Choroid plexus epithelial cell (primary cell): ENCODE results near the gene CCSER1.

Experiments used
- DNase-seq: peaks from one replicate; pipeline ENCODE4 v3.0.0-alpha.2; 2010; ENCODE audit warnings: low read depth
- H3K4me3 ChIP-seq: 2 replicates; pipeline ENCODE4 v1.5.1; 2011; ENCODE audit warnings: low read depth, mild to moderate bottlenecking, control low read depth, low read length, moderate library complexity
- TF ChIP-seq, protein P1 (sequence below): conservative IDR thresholded peaks from 2 replicates; pipeline ENCODE4 v1.5.1; 2011; ENCODE audit warnings: low read depth, mild to moderate bottlenecking, control low read depth, inconsistent platforms, low read length, moderate library complexity

The CCSER1 gene

DNA sequence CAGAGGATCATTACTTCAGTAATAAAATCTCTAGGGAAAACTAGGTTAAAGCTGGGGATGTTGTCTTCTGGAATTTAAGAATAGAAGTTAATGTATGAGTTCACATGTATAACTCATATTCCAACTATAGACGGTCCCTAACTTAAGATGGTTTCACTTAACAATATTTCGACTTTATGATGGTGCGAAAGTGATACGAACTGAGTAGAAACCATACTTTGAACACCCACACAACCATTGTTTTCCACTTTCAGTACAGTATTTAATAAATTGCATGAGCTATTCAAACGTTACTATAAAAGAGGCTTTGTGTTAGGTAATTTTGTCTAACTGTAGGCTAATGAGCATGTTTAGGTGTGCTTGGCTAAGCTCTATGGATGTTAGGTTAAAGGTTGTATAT is 38.7 kb downstream of the CCSER1 start:
- DNase-seq = no peak
- no peak overlapping the region for H3K4me3 ChIP-seq
- TF ChIP-seq, protein P1, sequence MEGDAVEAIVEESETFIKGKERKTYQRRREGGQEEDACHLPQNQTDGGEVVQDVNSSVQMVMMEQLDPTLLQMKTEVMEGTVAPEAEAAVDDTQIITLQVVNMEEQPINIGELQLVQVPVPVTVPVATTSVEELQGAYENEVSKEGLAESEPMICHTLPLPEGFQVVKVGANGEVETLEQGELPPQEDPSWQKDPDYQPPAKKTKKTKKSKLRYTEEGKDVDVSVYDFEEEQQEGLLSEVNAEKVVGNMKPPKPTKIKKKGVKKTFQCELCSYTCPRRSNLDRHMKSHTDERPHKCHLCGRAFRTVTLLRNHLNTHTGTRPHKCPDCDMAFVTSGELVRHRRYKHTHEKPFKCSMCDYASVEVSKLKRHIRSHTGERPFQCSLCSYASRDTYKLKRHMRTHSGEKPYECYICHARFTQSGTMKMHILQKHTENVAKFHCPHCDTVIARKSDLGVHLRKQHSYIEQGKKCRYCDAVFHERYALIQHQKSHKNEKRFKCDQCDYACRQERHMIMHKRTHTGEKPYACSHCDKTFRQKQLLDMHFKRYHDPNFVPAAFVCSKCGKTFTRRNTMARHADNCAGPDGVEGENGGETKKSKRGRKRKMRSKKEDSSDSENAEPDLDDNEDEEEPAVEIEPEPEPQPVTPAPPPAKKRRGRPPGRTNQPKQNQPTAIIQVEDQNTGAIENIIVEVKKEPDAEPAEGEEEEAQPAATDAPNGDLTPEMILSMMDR = no peak

- TF ChIP-seq, protein P1 = no peak
- no peak for DNase-seq
- H3K4me3 ChIP-seq = no peak overlapping the region
These were observed 44.3 kb downstream of the CCSER1 start for GRCh38 chr4:90171491-90171890.

- no peak for DNase-seq
- H3K4me3 ChIP-seq = no peak overlapping the region
- TF ChIP-seq, protein P1 = no peak
These were observed 47.4 kb downstream of the CCSER1 start for GRCh38 chr4:90174621-90175023.

GRCh38 chr4:90181644-90182043 is 54.5 kb downstream of the CCSER1 start:
- TF ChIP-seq, protein P1 = no peak
- H3K4me3 ChIP-seq = no peak overlapping the region

DNA sequence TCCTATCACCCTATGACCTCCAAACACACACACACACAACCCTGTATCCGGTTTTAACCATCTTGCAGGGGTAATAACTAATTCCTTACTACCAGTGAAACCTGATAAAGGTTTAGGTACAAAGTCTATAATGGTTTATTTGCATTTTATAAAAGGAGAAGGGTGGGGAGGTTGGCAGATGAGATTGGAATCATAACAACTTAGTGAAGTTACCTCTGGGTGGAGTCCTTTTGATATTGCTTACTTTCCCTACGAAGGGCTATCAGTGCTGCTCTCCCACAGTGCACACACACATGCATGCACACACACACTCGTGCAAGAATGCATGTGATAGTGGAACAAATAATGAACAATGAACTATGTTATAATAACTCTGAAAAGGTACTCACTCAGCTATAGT is 56.1 kb downstream of the CCSER1 start:
- H3K4me3 ChIP-seq = no peak overlapping the region
- no peak for DNase-seq
- TF ChIP-seq, protein P1 = no peak

More at GRCh38 chr4:90181644-90182043, 54.5 kb downstream of the CCSER1 start:
- no peak for DNase-seq

- no peak for DNase-seq
- H3K4me3 ChIP-seq = no peak overlapping the region
- TF ChIP-seq, protein P1 = no peak
These were observed 57.4 kb downstream of the CCSER1 start for GRCh38 chr4:90184560-90184959.

- no peak for DNase-seq
- TF ChIP-seq, protein P1 = no peak
- no peak overlapping the region for H3K4me3 ChIP-seq
These were observed 58.2 kb downstream of the CCSER1 start for GRCh38 chr4:90185416-90185815.
